ENCODE results near the gene ZNF22.
A peak's percentile ranks its signal among the peaks of the same experiment; 100 is the strongest.

The ZNF22 gene

GRCh38 chr10:45000752-45001380 is at the start of gene ZNF22:
Gene ZNF22, plus strand, starts transcription at chr10:45000923. Its CDS starts 2,446 bp downstream, at chr10:45003369.
- DNase-seq: peak; percentile 75 to 76

DNA sequence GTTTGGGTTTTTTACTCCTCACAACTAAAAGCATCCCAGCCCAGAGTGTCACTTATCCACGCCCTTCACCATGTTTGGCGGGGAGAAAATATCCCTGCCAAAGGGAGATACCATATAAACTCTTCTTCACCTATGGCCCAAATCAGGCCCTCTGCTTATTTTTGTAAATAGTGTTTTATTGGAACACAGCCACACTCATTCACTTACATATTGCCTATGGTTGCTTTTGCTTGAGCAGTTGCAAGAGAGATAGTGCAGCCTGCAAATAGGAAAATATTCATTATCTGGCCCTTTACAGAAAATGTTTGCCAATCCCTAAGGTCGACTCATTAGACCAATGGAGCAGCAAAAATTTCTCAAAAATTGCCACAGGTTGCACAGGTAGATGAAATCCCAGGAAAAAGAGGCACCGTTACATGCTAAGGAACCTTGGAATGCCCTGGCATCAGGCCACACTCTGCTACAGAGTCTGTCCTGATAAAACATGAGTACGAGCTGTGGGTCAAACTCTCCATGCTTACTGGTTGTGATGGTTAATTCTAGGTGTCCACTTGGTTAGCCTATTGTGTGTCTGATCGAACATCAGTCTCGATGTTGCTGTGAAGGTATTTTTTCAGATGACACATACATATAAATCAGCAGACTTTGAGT is 49.0 kb upstream of the ZNF22 start:
- DNase-seq: no peak

DNA sequence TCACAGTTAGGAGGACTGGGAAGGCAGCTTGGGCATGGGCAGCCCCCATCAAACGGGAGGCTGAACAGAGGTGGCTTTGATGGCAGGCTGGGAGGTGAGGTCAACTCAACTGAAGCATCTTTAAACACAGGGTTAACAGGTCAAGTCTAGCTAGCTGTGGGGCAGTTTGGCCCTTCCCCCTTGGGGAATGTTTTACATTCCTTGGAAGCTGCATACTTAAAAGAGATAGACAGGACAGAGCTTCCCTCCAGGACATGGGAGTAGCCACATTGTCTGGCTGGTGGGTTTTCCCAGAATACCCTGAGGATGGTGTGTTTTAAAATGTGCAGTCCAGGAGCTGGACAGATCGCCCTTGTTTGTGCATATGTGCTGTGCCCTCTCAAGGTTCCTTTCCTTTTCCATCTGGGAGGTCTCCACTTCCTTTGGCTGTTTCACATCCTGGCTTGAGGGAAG is 47.9 kb upstream of the ZNF22 start:
- DNase-seq: no peak

GRCh38 chr10:44954042-44954441 is 46.7 kb upstream of the ZNF22 start:
- no peak for DNase-seq

DNA sequence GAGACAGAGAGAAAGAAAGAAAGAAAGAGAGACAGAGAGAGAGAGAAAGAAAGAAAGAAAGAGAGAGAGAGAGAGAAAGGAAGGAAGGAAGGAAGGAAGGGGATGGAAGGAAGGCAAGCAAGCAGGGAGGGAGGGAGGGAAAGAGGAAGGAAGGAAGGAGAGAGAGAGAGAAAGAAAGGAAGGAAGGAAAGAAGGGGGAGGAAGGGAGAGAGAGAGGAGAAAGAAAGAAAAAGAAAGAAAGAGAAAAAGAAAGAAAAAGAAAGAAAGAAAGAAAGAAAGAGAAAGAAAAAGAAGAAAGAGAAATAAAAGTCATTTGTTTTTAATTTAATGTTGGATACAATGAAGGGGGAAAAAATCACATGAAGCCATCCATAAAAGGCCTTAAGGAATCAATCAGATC is 45.8 kb upstream of the ZNF22 start:
- no peak for DNase-seq

GRCh38 chr10:44955413-44956070 is 45.2 kb upstream of the ZNF22 start:
- no peak for DNase-seq

- DNase-seq: no peak
Observed at GRCh38 chr10:44956226-44956625, 44.5 kb upstream of the ZNF22 start.

DNA sequence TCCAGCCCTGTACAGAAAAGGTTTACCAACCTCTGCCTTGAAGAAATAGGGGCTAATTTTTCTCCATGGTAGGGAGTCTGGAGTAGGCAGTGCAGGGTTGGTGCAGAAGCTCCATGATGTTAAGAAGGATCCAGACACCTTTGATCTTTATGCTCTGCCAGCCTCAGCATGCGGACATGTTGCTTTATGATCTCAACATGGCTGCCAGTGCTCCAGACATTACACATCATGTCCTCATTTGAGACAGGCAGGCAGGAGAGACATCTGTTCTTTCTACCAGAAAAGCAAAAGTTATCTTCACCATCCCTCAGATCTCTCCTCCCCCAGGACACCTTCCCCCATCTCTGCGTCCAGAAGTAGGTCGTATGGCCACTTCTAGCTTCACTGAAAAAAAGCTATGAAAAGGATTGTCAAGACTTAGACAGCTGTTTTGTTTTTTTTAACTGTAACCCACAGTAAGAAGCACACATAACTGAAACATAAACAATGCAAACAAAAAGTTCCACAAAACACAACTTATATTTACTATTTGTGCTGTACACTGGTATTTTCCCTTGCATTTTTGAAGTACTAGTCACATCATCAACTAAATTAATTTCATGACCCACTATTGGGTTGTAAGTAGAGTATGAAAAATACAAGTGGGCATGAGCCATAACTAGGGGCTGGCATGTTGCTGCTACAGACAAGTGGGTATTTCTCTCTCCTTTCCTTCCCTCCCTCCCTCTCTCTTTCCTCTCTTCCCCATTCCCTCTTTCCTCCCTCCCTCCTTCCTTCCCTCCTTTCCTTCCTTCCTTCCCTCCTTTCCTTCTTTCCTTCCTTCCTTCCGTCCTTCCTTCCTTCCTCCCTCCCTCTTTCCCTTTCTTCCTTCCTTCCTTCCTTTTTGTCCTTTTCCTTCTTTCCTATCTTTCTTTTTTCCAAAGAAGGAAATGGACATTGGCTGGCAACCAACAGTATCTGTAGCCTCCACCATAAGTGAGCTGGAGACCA is 43.7 kb upstream of the ZNF22 start:
- DNase-seq: no peak

DNA sequence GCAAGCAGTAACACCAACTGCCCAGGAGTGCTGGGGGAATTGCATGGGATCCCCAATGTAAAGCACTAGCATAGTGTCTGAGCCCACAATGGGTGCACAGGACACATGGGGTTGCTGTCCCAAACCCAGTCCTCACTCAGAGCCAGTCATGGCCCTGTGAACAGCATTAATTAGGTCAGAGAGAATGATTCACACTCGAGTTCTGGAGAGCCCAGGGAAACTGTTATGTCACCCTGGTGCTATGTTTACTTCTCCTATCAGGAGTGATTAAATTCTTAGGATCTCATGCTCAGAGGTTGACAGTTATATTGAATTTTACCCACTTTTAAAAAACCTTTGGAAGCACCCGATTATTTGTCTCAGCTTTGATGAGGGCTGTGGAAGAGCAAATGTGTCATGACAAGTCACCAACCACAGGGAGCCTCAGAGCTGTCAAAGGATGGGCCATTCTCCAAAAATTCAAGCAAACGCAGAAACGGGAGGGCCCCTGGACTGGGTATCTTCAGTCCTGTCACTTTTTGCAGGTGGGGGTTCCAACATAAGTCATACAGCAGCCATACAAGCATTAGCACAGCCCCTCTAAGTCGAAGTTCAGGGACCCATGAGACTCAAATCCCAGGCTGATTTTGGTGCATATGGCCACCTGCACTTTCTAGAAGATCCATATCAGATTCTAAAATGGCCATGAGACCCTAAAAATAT is 42.4 kb upstream of the ZNF22 start:
- DNase-seq: peak in 1 of 2 donors; percentile 49

GRCh38 chr10:44958898-44959246 is 41.9 kb upstream of the ZNF22 start:
- DNase-seq: no peak

DNA sequence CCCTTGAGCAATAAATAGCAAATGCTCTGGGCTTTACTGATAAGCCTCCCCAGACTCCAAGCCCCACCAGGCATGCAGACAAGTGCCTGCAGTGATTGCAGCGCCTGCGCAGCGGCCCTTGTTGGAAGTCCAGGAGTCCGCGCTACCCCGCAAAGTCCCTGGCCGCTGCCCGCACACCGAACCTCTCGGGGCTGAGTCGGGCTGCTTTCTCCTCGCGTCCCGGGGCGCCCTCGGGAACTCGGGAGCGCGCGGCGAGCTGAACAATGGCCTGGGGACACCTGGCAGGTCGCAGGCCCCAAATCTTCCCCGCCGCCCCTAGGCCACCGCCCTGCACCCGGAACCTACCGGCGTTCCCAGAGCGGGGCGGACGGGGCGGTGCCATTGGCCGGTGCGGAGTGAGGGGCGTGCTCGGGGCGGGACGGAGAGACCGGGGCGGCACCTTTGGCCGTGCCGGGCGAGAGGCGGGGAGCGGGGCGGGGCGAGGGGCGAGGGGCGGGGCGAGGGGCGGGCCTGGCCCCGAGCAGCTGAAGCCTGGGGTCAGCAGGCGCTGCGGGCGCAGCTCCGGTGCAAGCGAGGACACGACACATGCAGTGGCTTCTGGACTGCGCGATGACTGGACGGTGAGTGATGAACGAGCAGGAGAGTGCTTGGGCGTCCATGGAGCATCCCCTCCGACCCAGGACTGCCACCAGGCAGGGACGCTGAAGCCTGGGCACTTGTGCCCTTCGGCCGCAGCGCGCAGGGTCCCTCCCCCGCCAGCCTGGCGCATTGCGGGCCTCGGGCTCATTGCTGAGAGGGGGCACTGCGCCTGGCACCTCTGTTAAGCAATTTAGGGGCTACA is 41.3 kb upstream of the ZNF22 start, which contains the start of gene RASSF4:
Gene RASSF4 (plus strand): TSS at position 556 of the 841 bp plus-strand sequence. CDS start 10,401 bp downstream, outside the sequence.
- peak; percentile 91 to 93 for DNase-seq

GRCh38 chr10:44960088-44960460 is 40.6 kb upstream of the ZNF22 start:
- DNase-seq: no peak

- DNase-seq: no peak
Observed at GRCh38 chr10:44960482-44961229, 40.1 kb upstream of the ZNF22 start.

DNA sequence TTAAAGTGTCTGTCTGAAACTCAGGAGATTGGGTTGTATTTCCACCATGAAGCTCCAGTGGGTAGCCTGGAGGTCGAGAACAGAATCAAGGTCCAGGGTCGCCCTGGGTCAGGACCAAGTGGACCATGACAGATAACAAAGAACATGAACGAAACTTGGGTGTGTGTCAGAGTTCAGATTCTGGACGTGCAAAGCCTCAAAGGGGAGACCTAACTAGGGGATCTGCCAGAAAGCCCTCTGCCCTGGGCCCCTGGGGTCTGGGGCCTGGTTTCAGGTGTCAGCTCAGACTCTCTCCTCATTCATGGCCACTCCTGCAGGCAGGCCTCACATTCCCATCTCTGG is 39.5 kb upstream of the ZNF22 start:
- DNase-seq: no peak

GRCh38 chr10:44961931-44962750 is 38.6 kb upstream of the ZNF22 start:
- no peak for DNase-seq

GRCh38 chr10:44962870-44963738 is 37.6 kb upstream of the ZNF22 start:
- DNase-seq: no peak

- no peak for DNase-seq
Observed at GRCh38 chr10:44963772-44964633, 36.7 kb upstream of the ZNF22 start.

DNA sequence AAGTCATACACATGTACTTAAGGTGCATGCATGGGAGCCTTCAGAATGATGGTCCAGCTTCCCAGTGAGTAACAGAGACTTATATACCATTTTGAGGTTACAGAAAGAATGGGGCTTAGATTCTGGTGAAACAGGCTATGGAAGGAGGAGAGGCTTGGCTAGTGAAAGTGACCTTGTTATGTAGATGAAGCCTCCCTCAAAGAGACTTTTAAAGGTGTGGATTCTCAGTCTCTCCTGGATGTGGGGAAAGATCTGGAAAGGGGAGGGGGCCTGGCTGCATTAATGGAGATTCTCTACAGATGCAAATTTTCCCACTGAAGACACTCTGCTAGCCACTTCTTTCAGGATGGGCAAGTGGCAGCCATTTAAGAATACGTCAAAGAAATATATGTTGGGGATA is 35.6 kb upstream of the ZNF22 start:
- DNase-seq: no peak
